HG03108 (cell line): Measurements from ENCODE around the gene PTCH1.

Experiments used
- ATAC-seq: cut with Tn5 transposase; IDR thresholded peaks from one replicate; pipeline ENCODE4 v1.9.1; 2021; ENCODE audit warnings: moderate library complexity; ENCODE audit not compliant: unreplicated experiment

Gene PTCH1

GRCh38 chr9:95499046-95499676 lies 17.6 kb downstream of the PTCH1 start:
- ATAC-seq: no peak

- no peak for ATAC-seq
Observed at GRCh38 chr9:95498641-95499040, 18.1 kb downstream of the PTCH1 start.

GRCh38 chr9:95497772-95498171 lies 19.0 kb downstream of the PTCH1 start:
- ATAC-seq: no peak

- ATAC-seq: no peak
Observed at GRCh38 chr9:95496687-95497086, 20.1 kb downstream of the PTCH1 start.

- ATAC-seq: no peak
Observed at GRCh38 chr9:95495961-95496360, 20.8 kb downstream of the PTCH1 start.

GRCh38 chr9:95495529-95495928 lies 21.2 kb downstream of the PTCH1 start:
- no peak for ATAC-seq

- ATAC-seq: peak; percentile 86
Observed at GRCh38 chr9:95494416-95495371, 22.1 kb downstream of the PTCH1 start.

- ATAC-seq: peak; percentile 14
Observed at GRCh38 chr9:95494022-95494415, 22.8 kb downstream of the PTCH1 start.

GRCh38 chr9:95493402-95493801 lies 23.4 kb downstream of the PTCH1 start:
- no peak for ATAC-seq

GRCh38 chr9:95491543-95492320 lies 25.0 kb downstream of the PTCH1 start:
- no peak for ATAC-seq

GRCh38 chr9:95488954-95489353 lies 27.8 kb downstream of the PTCH1 start:
- no peak for ATAC-seq

GRCh38 chr9:95486318-95486717 lies 30.5 kb downstream of the PTCH1 start:
- no peak for ATAC-seq

- no peak for ATAC-seq
Observed at GRCh38 chr9:95484225-95484624, 32.5 kb downstream of the PTCH1 start.

GRCh38 chr9:95483431-95483830 lies 33.3 kb downstream of the PTCH1 start:
- ATAC-seq: no peak

GRCh38 chr9:95482621-95483020 lies 34.1 kb downstream of the PTCH1 start:
- ATAC-seq: no peak

GRCh38 chr9:95481000-95481399 lies 35.8 kb downstream of the PTCH1 start:
- ATAC-seq: no peak

GRCh38 chr9:95480346-95480745 lies 36.4 kb downstream of the PTCH1 start:
- no peak for ATAC-seq

GRCh38 chr9:95479330-95479729 lies 37.4 kb downstream of the PTCH1 start:
- no peak for ATAC-seq

GRCh38 chr9:95478335-95478734 lies 38.4 kb downstream of the PTCH1 start:
- ATAC-seq: no peak

- ATAC-seq: no peak
Observed at GRCh38 chr9:95477885-95478284, 38.9 kb downstream of the PTCH1 start.

GRCh38 chr9:95477441-95477840 lies 39.3 kb downstream of the PTCH1 start:
- ATAC-seq: no peak
